SK-N-MC (cell line): ENCODE measurements around the gene MIR17HG.

Experiments
- EZH2 ChIP-seq: fragments of 200-600 bp; sonication (generic); IDR thresholded peaks from one replicate; pipeline ENCODE4 v1.6.1; 2017; ENCODE audit warnings: antibody characterized with exemption
- FOXP2 ChIP-seq: optimal IDR thresholded peaks from 2 replicates; pipeline ENCODE3; 2011; ENCODE audit warnings: mild to moderate bottlenecking, moderate library complexity; ENCODE audit not compliant: insufficient read depth; ENCODE audit errors: extremely low read length, control extremely low read depth
- POLR2AphosphoS5 ChIP-seq: IDR thresholded peaks from 2 replicates; pipeline ENCODE4 v1.6.1; 2012; ENCODE audit warnings: mild to moderate bottlenecking, low read depth, low read length, borderline replicate concordance

DNA sequence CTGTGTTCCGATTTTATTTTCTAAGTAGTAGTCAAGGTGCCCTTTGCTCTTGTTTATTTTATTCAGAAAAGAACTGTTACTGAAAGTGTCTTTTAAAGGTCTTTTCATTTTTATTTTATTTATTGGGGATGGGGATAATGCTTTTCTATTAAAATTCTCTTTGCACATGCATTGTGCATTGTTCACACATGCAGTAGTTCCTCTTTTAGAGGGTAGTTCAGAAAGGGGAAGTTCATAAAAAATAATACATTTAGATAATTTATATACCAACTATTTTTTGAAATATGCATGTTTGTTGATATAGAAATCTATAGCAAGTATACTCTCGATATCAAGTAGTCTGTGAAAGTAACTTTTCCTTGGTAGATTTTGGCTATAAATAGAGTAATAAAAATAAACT, 54.4 kb downstream of the MIR17HG start:
- TF ChIP-seq EZH2 (no peak), POLR2AphosphoS5 (no peak), FOXP2 (no peak)
